C4-2B (cell line): ENCODE results near the gene RWDD1.

Source experiments
- H3K27ac ChIP-seq: fragments of 450-650 bp; 2 replicates; pipeline ENCODE4 v1.5.1; 2017
- CTCF ChIP-seq: fragments of 450-650 bp; conservative IDR thresholded peaks from 2 replicates; pipeline ENCODE4 v1.5.1; 2017; ENCODE audit warnings: mild to moderate bottlenecking
- ZFX ChIP-seq: fragments of 450-650 bp; IDR thresholded peaks from 2 replicates; pipeline ENCODE4 v1.6.1; 2017

The RWDD1 gene

GRCh38 chr6:116570856-116571682, at the start of gene RWDD1:
TSS of gene RWDD1 (plus strand) at chr6:116571504. CDS start at chr6:116571583, 79 bp downstream.
- H3K27ac ChIP-seq, result peak within 1 kb of the TSS; percentile 92

GRCh38 chr6:116522896-116523295, 48.4 kb upstream of the RWDD1 start:
- no peak for TF ChIP-seq CTCF
- TF ChIP-seq ZFX, result no peak
- H3K27ac ChIP-seq, result no peak overlapping the region

More at GRCh38 chr6:116570856-116571682, at the start of gene RWDD1:
- TF ChIP-seq CTCF, result peak; percentile 21
- peak; percentile 96 for TF ChIP-seq ZFX

- H3K27ac ChIP-seq, result no peak overlapping the region
- TF ChIP-seq CTCF, result no peak
- TF ChIP-seq ZFX, result no peak
Observed at GRCh38 chr6:116524236-116524635, 47.1 kb upstream of the RWDD1 start.

GRCh38 chr6:116528133-116528532, 43.2 kb upstream of the RWDD1 start:
- TF ChIP-seq CTCF, result no peak
- TF ChIP-seq ZFX, result no peak
- no peak overlapping the region for H3K27ac ChIP-seq

GRCh38 chr6:116528780-116529179, 42.5 kb upstream of the RWDD1 start:
- TF ChIP-seq ZFX, result no peak
- no peak for TF ChIP-seq CTCF
- no peak overlapping the region for H3K27ac ChIP-seq

GRCh38 chr6:116529466-116530290, 41.6 kb upstream of the RWDD1 start:
- H3K27ac ChIP-seq, result no peak overlapping the region
- TF ChIP-seq ZFX (no peak), CTCF (no peak)

- no peak overlapping the region for H3K27ac ChIP-seq
- TF ChIP-seq CTCF (no peak), ZFX (no peak)
Observed at GRCh38 chr6:116530436-116530835, 40.9 kb upstream of the RWDD1 start.
